ENCODE measurements around the gene MTMR4. TPM values are rescaled to one million over a fixed set of nuclear protein-coding genes. Genes with fewer than 3 reads are reported as not detected.

The MTMR4 gene
- total and polyA plus RNA-seq, 7 experiments from 2014 or later: 19.4 to 71.3 (median 47.8) TPM

GRCh38 chr17:58513267-58513964, 1.0 kb downstream of the MTMR4 start:
- intact Hi-C loops (cut with micrococcal nuclease): loop anchor here in 1 of 2 donors (10.0 kb wide), 2 partner anchors 1881 to 1919 kb away; partner anchors contain the start of genes NOG and USP32

GRCh38 chr17:58510075-58510474, 4.4 kb downstream of the MTMR4 start:
- ATAC-seq: no peak
- no peaks in the 10 kb centered on the region for H3K27me3 Mint-ChIP-seq
- H3K4me1 Mint-ChIP-seq: peaks cover 25 to 42% (median 34%) of the 10 kb centered on the region in 7 donors

More at GRCh38 chr17:58513267-58513964, 1.0 kb downstream of the MTMR4 start:
- H3K4me1 Mint-ChIP-seq: peaks cover 47 to 67% (median 57%) of the 10 kb centered on the region in 7 donors
- H3K9me3 Mint-ChIP-seq: peaks cover 0 to 5% (median 0%) of the 10 kb centered on the region in 11 donors
- ChIA-PET CTCF (interaction anchor here (0.6 kb wide), 1 partner anchor 90 kb away, joined by 3 read pairs; no protein-coding TSS in a partner anchor), POLR2A (interaction anchor here (0.5 to 3.2 kb wide), 3 partner anchors 25 to 1537 kb away, joined by 3 to 14 read pairs (median 6); partner anchors contain the start of gene HSF5)
- Histone ChIP-seq H3K27ac (ENCODE audit: low read depth, low read length) (peak overlapping the region; percentile 67), H3K9me3 (ENCODE audit: control insufficient read depth in 2 of 3, low read length in 3 of 3) (no peaks in the 10 kb centered on the region), H3K36me3 (ENCODE audit: control insufficient read depth in 2 of 3, insufficient read depth in 3 of 3, low read length in 3 of 3) (peaks cover 21 to 53% (median 25%) of the 10 kb centered on the region in 3 experiments), H3K4me1 (ENCODE audit: control insufficient read depth in 2 of 2, insufficient read depth in 2 of 2, low read length in 2 of 2) (peaks cover 15 to 35% of the 10 kb centered on the region in 2 donors), H3K27me3 (ENCODE audit: control insufficient read depth in 2 of 2, insufficient read depth in 2 of 2, low read length in 2 of 2) (no peaks in the 10 kb centered on the region), H3K4me3 (ENCODE audit: low read length) (peak overlapping the region; percentile 55)
- DNase-seq (peak in 1 of 9 donors; percentile 37), ATAC-seq (no peak)
- peak overlapping the region; percentile 79 to 95 (median 87) for H3K4me3 Mint-ChIP-seq
- H3K27ac Mint-ChIP-seq: peak overlapping the region; percentile 43 to 92 (median 81)
- peaks cover 0 to 5% (median 0%) of the 10 kb centered on the region in 5 donors for H3K27me3 Mint-ChIP-seq
- H3K36me3 Mint-ChIP-seq: peaks cover 19 to 33% (median 23%) of the 10 kb centered on the region in 5 donors

DNA sequence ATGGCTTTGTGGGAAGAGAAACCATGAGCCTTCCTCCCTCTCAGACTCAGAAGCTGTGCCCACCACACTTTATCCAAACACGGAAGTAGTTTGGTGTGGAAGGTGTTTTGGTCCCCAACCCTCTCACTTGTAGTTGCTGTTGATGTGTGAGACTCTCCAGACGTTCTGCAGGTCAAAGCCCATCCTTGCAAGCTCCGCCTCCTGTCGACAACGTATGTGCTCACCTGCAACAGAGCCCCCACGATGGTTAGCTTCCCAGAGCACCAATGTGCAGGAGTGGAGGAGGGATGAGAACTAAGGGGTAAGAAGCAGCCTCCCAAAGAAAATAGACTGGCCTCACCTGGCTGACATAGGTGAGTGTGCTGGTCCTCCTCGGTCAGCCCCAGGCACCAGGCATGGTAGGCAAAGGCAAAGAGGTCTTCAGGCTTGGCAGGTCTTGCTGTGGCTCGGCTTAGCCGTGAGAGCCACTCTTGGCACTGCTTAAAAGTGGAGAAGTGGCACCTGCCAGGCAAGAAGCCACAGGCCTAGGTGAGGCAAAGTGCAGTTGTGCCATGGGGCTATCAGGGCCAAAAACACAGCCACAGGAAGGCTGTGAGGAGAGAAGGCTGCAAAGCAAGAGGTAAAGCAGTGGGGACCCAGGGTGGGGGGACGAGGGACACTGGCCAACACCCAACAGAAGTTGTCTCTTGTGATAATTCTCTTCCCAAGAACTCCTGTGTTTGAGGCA, 5.9 kb downstream of the MTMR4 start:
- peak overlapping the region in 1 of 9 donors; percentile 62 for H3K27ac Mint-ChIP-seq
- H3K4me1 Mint-ChIP-seq: peaks cover 15 to 33% (median 25%) of the 10 kb centered on the region in 7 donors
- H3K36me3 ChIP-seq (ENCODE audit: control insufficient read depth in 2 of 3, insufficient read depth in 3 of 3, low read length in 3 of 3): peaks cover 27 to 94% (median 49%) of the 10 kb centered on the region in 3 experiments
- peaks cover 24 to 67% (median 37%) of the 10 kb centered on the region in 5 donors for H3K36me3 Mint-ChIP-seq
- intact Hi-C loops (cut with micrococcal nuclease): no loop called here
- H3K9me3 ChIP-seq (ENCODE audit: control insufficient read depth in 2 of 3, low read length in 3 of 3): no peaks in the 10 kb centered on the region
- H3K9me3 Mint-ChIP-seq: no peaks in the 10 kb centered on the region
- H3K27ac ChIP-seq (ENCODE audit: low read depth, low read length): no peak overlapping the region
- no peaks in the 10 kb centered on the region for H3K27me3 Mint-ChIP-seq
- no peak overlapping the region for H3K4me3 ChIP-seq (ENCODE audit: low read length)
- ChIA-PET POLR2A (interaction anchor here (1.2 kb wide), 1 partner anchor 21 kb away, joined by 3 read pairs; the partner anchor contains the start of gene HSF5), CTCF (interaction anchor here (0.6 kb wide), 1 partner anchor 91 kb away, joined by 3 read pairs; the partner anchor contains the start of gene RNF43)
- no peak for ATAC-seq
- DNase-seq: no peak
- no peaks in the 10 kb centered on the region for H3K27me3 ChIP-seq (ENCODE audit: control insufficient read depth in 2 of 2, insufficient read depth in 2 of 2, low read length in 2 of 2)
- H3K4me3 Mint-ChIP-seq: no peak overlapping the region
- peaks cover 4 to 12% of the 10 kb centered on the region in 2 donors for H3K4me1 ChIP-seq (ENCODE audit: control insufficient read depth in 2 of 2, insufficient read depth in 2 of 2, low read length in 2 of 2)

More at GRCh38 chr17:58510075-58510474, 4.4 kb downstream of the MTMR4 start:
- peak overlapping the region in 1 of 9 donors; percentile 2 for H3K27ac Mint-ChIP-seq
- no peak for DNase-seq
- no peaks in the 10 kb centered on the region for H3K27me3 ChIP-seq (ENCODE audit: control insufficient read depth in 2 of 2, insufficient read depth in 2 of 2, low read length in 2 of 2)
- intact Hi-C loops (cut with micrococcal nuclease): loop anchor here in 1 of 2 donors (10.0 kb wide), 2 partner anchors 1885 to 1915 kb away; partner anchors contain the start of genes NOG and USP32
- no peaks in the 10 kb centered on the region for H3K9me3 ChIP-seq (ENCODE audit: control insufficient read depth in 2 of 3, low read length in 3 of 3)
- H3K9me3 Mint-ChIP-seq: no peaks in the 10 kb centered on the region
- peaks cover 19 to 54% (median 32%) of the 10 kb centered on the region in 5 donors for H3K36me3 Mint-ChIP-seq
- H3K4me1 ChIP-seq (ENCODE audit: control insufficient read depth in 2 of 2, insufficient read depth in 2 of 2, low read length in 2 of 2): peaks cover 6 to 21% of the 10 kb centered on the region in 2 donors
- ChIA-PET POLR2A (interaction anchor here (1.2 to 1.6 kb wide), 2 partner anchors 9 to 22 kb away, joined by 3 to 4 read pairs; partner anchors contain the start of gene HSF5), CTCF (no interaction called here)
- H3K36me3 ChIP-seq (ENCODE audit: control insufficient read depth in 2 of 3, insufficient read depth in 3 of 3, low read length in 3 of 3): peaks cover 27 to 78% (median 36%) of the 10 kb centered on the region in 3 experiments
- H3K4me3 Mint-ChIP-seq: no peak overlapping the region
- H3K4me3 ChIP-seq (ENCODE audit: low read length): no peak overlapping the region
- H3K27ac ChIP-seq (ENCODE audit: low read depth, low read length): no peak overlapping the region

GRCh38 chr17:58507123-58507634, 7.3 kb downstream of the MTMR4 start:
- ChIA-PET POLR2A (no interaction called here), CTCF (interaction anchor here (0.6 kb wide), 1 partner anchor 11 kb away, joined by 3 read pairs; no protein-coding TSS in a partner anchor)
- Mint-ChIP-seq H3K4me1 (peaks cover 6 to 25% (median 16%) of the 10 kb centered on the region in 7 donors), H3K27me3 (no peaks in the 10 kb centered on the region), H3K9me3 (no peaks in the 10 kb centered on the region), H3K36me3 (peaks cover 24 to 79% (median 41%) of the 10 kb centered on the region in 5 donors), H3K27ac (no peak overlapping the region), H3K4me3 (no peak overlapping the region)
- H3K9me3 ChIP-seq (ENCODE audit: control insufficient read depth in 2 of 3, low read length in 3 of 3): no peaks in the 10 kb centered on the region
- H3K4me3 ChIP-seq (ENCODE audit: low read length): no peak overlapping the region
- H3K36me3 ChIP-seq (ENCODE audit: control insufficient read depth in 2 of 3, insufficient read depth in 3 of 3, low read length in 3 of 3): peaks cover 27 to 99% (median 53%) of the 10 kb centered on the region in 3 experiments
- DNase-seq (no peak), ATAC-seq (no peak)
- H3K4me1 ChIP-seq (ENCODE audit: control insufficient read depth in 2 of 2, insufficient read depth in 2 of 2, low read length in 2 of 2): no peaks in the 10 kb centered on the region
- intact Hi-C loops (cut with micrococcal nuclease): no loop called here
- H3K27ac ChIP-seq (ENCODE audit: low read depth, low read length): no peak overlapping the region
- no peaks in the 10 kb centered on the region for H3K27me3 ChIP-seq (ENCODE audit: control insufficient read depth in 2 of 2, insufficient read depth in 2 of 2, low read length in 2 of 2)

DNA sequence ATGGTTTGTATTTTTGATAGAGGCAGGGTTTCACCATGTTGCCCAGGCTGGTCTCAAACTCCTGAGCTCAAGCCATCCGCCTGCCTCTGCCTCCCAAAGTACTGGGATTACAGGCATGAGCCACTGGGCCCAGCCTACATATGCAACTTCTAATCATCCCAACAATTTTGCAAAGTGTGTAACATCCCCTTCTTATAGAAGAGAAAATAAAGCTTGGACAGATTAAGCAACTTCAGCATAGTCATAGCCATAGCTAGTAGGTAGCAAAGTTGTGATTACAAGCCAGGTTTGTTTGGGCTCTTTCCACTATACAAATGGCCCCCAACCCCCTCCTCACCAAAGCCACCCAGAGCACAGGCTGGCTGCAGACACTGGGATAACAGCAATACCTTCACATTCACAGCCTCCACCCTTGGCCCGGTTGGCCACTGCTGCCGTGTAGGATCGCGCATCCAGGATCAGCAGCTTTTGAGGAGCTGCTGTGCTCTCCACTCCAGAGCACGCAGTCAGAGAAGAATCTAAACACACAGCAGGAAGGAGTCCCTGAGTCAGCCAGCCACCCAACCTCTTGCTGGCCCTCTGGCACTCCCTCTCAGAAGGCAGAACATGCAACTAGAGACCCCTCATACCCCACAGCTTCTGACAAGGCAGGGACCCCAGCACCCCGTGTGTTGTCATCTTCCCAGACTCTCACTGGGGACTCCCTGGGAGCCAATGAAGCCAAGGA, 7.9 kb downstream of the MTMR4 start:
- ChIA-PET POLR2A (interaction anchor here (1.4 kb wide), 1 partner anchor 10 kb away, joined by 4 read pairs; no protein-coding TSS in a partner anchor), CTCF (no interaction called here)
- Histone ChIP-seq H3K27me3 (ENCODE audit: control insufficient read depth in 2 of 2, insufficient read depth in 2 of 2, low read length in 2 of 2) (no peaks in the 10 kb centered on the region), H3K36me3 (ENCODE audit: control insufficient read depth in 2 of 3, insufficient read depth in 3 of 3, low read length in 3 of 3) (peaks cover 25 to 99% (median 51%) of the 10 kb centered on the region in 3 experiments), H3K4me1 (ENCODE audit: control insufficient read depth in 2 of 2, insufficient read depth in 2 of 2, low read length in 2 of 2) (no peaks in the 10 kb centered on the region), H3K9me3 (ENCODE audit: control insufficient read depth in 2 of 3, low read length in 3 of 3) (no peaks in the 10 kb centered on the region), H3K27ac (ENCODE audit: low read depth, low read length) (no peak overlapping the region), H3K4me3 (ENCODE audit: low read length) (no peak overlapping the region)
- peaks cover 21 to 75% (median 38%) of the 10 kb centered on the region in 5 donors for H3K36me3 Mint-ChIP-seq
- H3K4me3 Mint-ChIP-seq: no peak overlapping the region
- H3K27me3 Mint-ChIP-seq: no peaks in the 10 kb centered on the region
- intact Hi-C loops (cut with micrococcal nuclease): no loop called here
- ATAC-seq (no peak), DNase-seq (no peak)
- H3K9me3 Mint-ChIP-seq: no peaks in the 10 kb centered on the region
- no peak overlapping the region for H3K27ac Mint-ChIP-seq
- H3K4me1 Mint-ChIP-seq: peaks cover 1 to 22% (median 10%) of the 10 kb centered on the region in 7 donors
